Measurements from ENCODE around the gene AFMID. TPM values are rescaled to one million over a fixed set of nuclear protein-coding genes. Genes with fewer than 3 reads are reported as not detected.

AFMID gene
- total RNA-seq, 4 donors from 2014 or later = 33.7 to 82.4 (median 60.4) TPM

- no peak for TF ChIP-seq POLR2A (IDR thresholded peaks at IDR 0.05)
- TF ChIP-seq CTCF (IDR thresholded peaks at IDR 0.05) = no peak
- TF ChIP-seq EP300 (IDR thresholded peaks at IDR 0.05; ENCODE audit: low read depth) = no peak
- no peak for TF ChIP-seq POLR2AphosphoS5 (IDR thresholded peaks at IDR 0.05)
- 49% methylated on average over 10 of the region's 10 CpGs; no CpG with 5 or more reads in 1 of the 2 donors for WGBS, 2 donors (ENCODE audit: low coverage in 1 of 2)
- H3K4me1 ChIP-seq = peaks cover 8 to 61% (median 42%) of the 10 kb centered on the region in 4 donors
- intact Hi-C loops (cut with DNase I; ENCODE audit: low total_unique reads) (no loop called here), in situ Hi-C loops (cut with MboI; ENCODE audit: low pct_ligation_motif_present in 1 of 4, low pct_unique_long_range_greater_than_20kb in 1 of 4, low sequenced_read_pairs in 3 of 4) (no loop called here)
- no peak for DNase-seq
- no peaks in the 10 kb centered on the region for H3K9me3 ChIP-seq
- peak overlapping the region in 3 of 4 donors; percentile 34 to 86 (median 64) for H3K27ac ChIP-seq
- H3K36me3 ChIP-seq = no peaks in the 10 kb centered on the region
- H3K4me3 ChIP-seq = no peak overlapping the region
- H3K27me3 ChIP-seq = no peaks in the 10 kb centered on the region
Observed at GRCh38 chr17:78184351-78184750, 2.8 kb upstream of the AFMID start.

GRCh38 chr17:78184868-78185267 lies 2.3 kb upstream of the AFMID start:
- TF ChIP-seq EP300 (IDR thresholded peaks at IDR 0.05; ENCODE audit: low read depth) (no peak), CTCF (IDR thresholded peaks at IDR 0.05) (no peak), POLR2AphosphoS5 (IDR thresholded peaks at IDR 0.05) (no peak), POLR2A (IDR thresholded peaks at IDR 0.05) (no peak)
- no peak for DNase-seq
- no peaks in the 10 kb centered on the region for H3K27me3 ChIP-seq
- H3K36me3 ChIP-seq = no peaks in the 10 kb centered on the region
- 70 to 80% methylated on average over 2 to 9 of the region's 9 CpGs for WGBS, 2 donors (ENCODE audit: low coverage in 1 of 2)
- intact Hi-C loops (cut with DNase I; ENCODE audit: low total_unique reads) (no loop called here), in situ Hi-C loops (cut with MboI; ENCODE audit: low pct_ligation_motif_present in 1 of 4, low pct_unique_long_range_greater_than_20kb in 1 of 4, low sequenced_read_pairs in 3 of 4) (no loop called here)
- H3K4me1 ChIP-seq = peaks cover 8 to 58% (median 39%) of the 10 kb centered on the region in 4 donors
- peak overlapping the region in 3 of 4 donors; percentile 34 to 86 (median 64) for H3K27ac ChIP-seq
- H3K4me3 ChIP-seq = no peak overlapping the region
- no peaks in the 10 kb centered on the region for H3K9me3 ChIP-seq

DNA sequence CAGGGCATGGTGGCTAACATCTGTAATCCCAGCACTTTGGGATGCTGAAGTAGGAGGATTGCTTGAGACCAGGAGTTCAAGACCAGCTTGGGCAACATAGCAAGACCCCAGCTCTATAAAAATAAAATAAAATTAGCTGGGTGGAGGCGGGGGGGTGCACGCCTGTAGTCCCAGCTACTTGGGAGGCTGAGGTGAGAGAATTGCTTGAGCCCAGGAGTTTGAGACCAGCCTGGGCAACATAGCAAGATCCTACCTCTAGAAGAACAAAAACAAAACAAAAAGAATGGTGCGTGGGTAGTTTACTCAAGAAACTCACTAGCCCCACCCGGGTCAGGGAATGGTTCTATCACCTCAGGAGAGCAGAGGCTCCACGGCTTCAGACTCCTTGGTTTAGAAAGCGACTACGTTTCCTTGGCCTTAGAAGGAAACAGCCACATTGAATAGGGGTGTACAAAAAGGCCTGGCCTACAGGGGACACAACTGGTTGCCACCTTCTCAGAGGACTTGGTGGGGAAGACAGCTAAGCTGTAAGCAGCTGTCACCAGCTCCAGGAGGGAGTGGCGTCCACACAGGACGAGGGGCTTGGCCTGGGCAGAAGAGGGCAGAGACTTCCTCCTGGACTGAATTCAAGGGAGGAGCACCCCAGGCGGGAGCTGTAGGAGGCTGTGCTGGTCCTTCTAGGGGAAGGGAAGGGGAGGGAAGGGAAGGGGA lies 1.0 kb upstream of the AFMID start:
- WGBS, 2 donors (ENCODE audit: low coverage in 1 of 2) = 38 to 75% methylated on average over 2 to 10 of the region's 10 CpGs
- DNase-seq = peak; percentile 74
- in situ Hi-C loops (cut with MboI; ENCODE audit: low pct_ligation_motif_present in 1 of 4, low pct_unique_long_range_greater_than_20kb in 1 of 4, low sequenced_read_pairs in 3 of 4) (no loop called here), intact Hi-C loops (cut with DNase I; ENCODE audit: low total_unique reads) (no loop called here)
- Histone ChIP-seq H3K36me3 (no peaks in the 10 kb centered on the region), H3K27me3 (no peaks in the 10 kb centered on the region), H3K9me3 (no peaks in the 10 kb centered on the region), H3K4me3 (peak overlapping the region in 3 of 4 donors; percentile 32 to 47 (median 45)), H3K4me1 (peaks cover 8 to 46% (median 32%) of the 10 kb centered on the region in 4 donors), H3K27ac (peak overlapping the region; percentile 80 to 86 (median 84))
- no peak for TF ChIP-seq CTCF (IDR thresholded peaks at IDR 0.05)
- peak in 2 of 3 donors; percentile 14 to 36 for TF ChIP-seq POLR2AphosphoS5 (IDR thresholded peaks at IDR 0.05)

- Histone ChIP-seq H3K4me3 (no peak overlapping the region), H3K27me3 (no peaks in the 10 kb centered on the region), H3K4me1 (peaks cover 0 to 17% (median 8%) of the 10 kb centered on the region in 4 donors), H3K36me3 (peaks cover 0 to 2% (median 0%) of the 10 kb centered on the region in 4 donors), H3K9me3 (no peaks in the 10 kb centered on the region), H3K27ac (no peak overlapping the region)
- DNase-seq = no peak
- in situ Hi-C loops (cut with MboI; ENCODE audit: low pct_ligation_motif_present in 1 of 4, low pct_unique_long_range_greater_than_20kb in 1 of 4, low sequenced_read_pairs in 3 of 4) = no loop called here
- 86 to 89% methylated on average over 5 of the region's 5 CpGs for WGBS, 2 donors (ENCODE audit: low coverage in 1 of 2)
- intact Hi-C loops (cut with DNase I; ENCODE audit: low total_unique reads) = no loop called here
- no peak for TF ChIP-seq POLR2AphosphoS5 (IDR thresholded peaks at IDR 0.05)
- no peak for TF ChIP-seq POLR2A (IDR thresholded peaks at IDR 0.05)
- TF ChIP-seq CTCF (IDR thresholded peaks at IDR 0.05) = no peak
- TF ChIP-seq EP300 (IDR thresholded peaks at IDR 0.05; ENCODE audit: low read depth) = no peak
Observed at GRCh38 chr17:78196716-78197115, 9.6 kb downstream of the AFMID start.
